Neutrophil (primary cell): ENCODE measurements around the gene FAM229A.
A peak's percentile ranks its signal among the peaks of the same experiment; 100 is the strongest.

ENCODE experiments used
- H3K27ac ChIP-seq: fragments of 200-600 bp; sonication (generic); 2 replicates; pipeline ENCODE4 v1.5.1; 2016; ENCODE audit warnings: mild to moderate bottlenecking, moderate library complexity
- H3K27me3 ChIP-seq: fragments of 200-600 bp; sonication (generic); 2 replicates; pipeline ENCODE4 v1.6.0; 2016; ENCODE audit warnings: mild to moderate bottlenecking
- H3K36me3 ChIP-seq: fragments of 200-600 bp; sonication (generic); 2 replicates; pipeline ENCODE4 v1.5.1; 2017
- H3K4me1 ChIP-seq, 2 experiments: fragments of 200-600 bp in 1 of 2; sonication (generic) in 1 of 2; 1 replicate in 1 of 2; 2 replicates in 1 of 2; pipeline versions ENCODE4 v1.5.1 to v1.6.1; 2013 to 2016; ENCODE audit warnings: low read depth in 1 of 2, low read length in 1 of 2, mild to moderate bottlenecking in 1 of 2, moderate library complexity in 1 of 2; ENCODE audit not compliant: control insufficient read depth in 1 of 2, insufficient read depth in 1 of 2
- H3K4me3 ChIP-seq, 2 experiments: fragments of 200-600 bp in 1 of 2; sonication (generic) in 1 of 2; 1 replicate in 1 of 2; 2 replicates in 1 of 2; pipeline ENCODE4 v1.5.1; 2013 to 2016; ENCODE audit warnings: low read depth in 1 of 2, low read length in 1 of 2, mild to moderate bottlenecking in 1 of 2, moderate library complexity in 1 of 2
- H3K9me3 ChIP-seq: fragments of 200-600 bp; sonication (generic); 2 replicates; pipeline ENCODE4 v1.5.1; 2016
- CTCF ChIP-seq: fragments of 200-600 bp; sonication (generic); IDR thresholded peaks from 2 replicates; pipeline ENCODE4 v1.5.1; 2016; ENCODE audit warnings: antibody characterized with exemption

Gene FAM229A

GRCh38 chr1:32334274-32334861, 27.9 kb downstream of the FAM229A start:
- no peak for TF ChIP-seq CTCF
- Histone ChIP-seq H3K4me1 (peaks cover 40 to 42% of the 10 kb centered on the region in 2 experiments), H3K9me3 (no peaks in the 10 kb centered on the region), H3K27me3 (peaks cover 16% of the 10 kb centered on the region), H3K36me3 (peaks cover 39% of the 10 kb centered on the region), H3K4me3 (peak overlapping the region in 1 of 2 experiments; percentile 72), H3K27ac (no peak overlapping the region)

- Histone ChIP-seq H3K4me3 (no peak overlapping the region), H3K27me3 (peaks cover 16% of the 10 kb centered on the region), H3K9me3 (no peaks in the 10 kb centered on the region), H3K27ac (no peak overlapping the region), H3K4me1 (peaks cover 30 to 32% of the 10 kb centered on the region in 2 experiments), H3K36me3 (peaks cover 49% of the 10 kb centered on the region)
- TF ChIP-seq CTCF = no peak
These were observed 28.9 kb downstream of the FAM229A start for GRCh38 chr1:32333251-32333963.

- H3K27me3 ChIP-seq = peaks cover 16% of the 10 kb centered on the region
- H3K4me1 ChIP-seq = peaks cover 21 to 23% of the 10 kb centered on the region in 2 experiments
- no peaks in the 10 kb centered on the region for H3K9me3 ChIP-seq
- H3K36me3 ChIP-seq = peaks cover 58% of the 10 kb centered on the region
- TF ChIP-seq CTCF = no peak
- H3K4me3 ChIP-seq = no peak overlapping the region
- H3K27ac ChIP-seq = no peak overlapping the region
These were observed 29.8 kb downstream of the FAM229A start for GRCh38 chr1:32332290-32333079.

- Histone ChIP-seq H3K9me3 (no peaks in the 10 kb centered on the region), H3K36me3 (peaks cover 68% of the 10 kb centered on the region), H3K4me1 (peaks cover 12 to 13% of the 10 kb centered on the region in 2 experiments)
These were observed 30.7 kb downstream of the FAM229A start for GRCh38 chr1:32331549-32331948.

More at GRCh38 chr1:32331549-32331948, 30.7 kb downstream of the FAM229A start:
- peaks cover 16% of the 10 kb centered on the region for H3K27me3 ChIP-seq
- no peak for TF ChIP-seq CTCF
- H3K4me3 ChIP-seq = no peak overlapping the region
- no peak overlapping the region for H3K27ac ChIP-seq
